ENCODE data around the gene SHC3.

DNA sequence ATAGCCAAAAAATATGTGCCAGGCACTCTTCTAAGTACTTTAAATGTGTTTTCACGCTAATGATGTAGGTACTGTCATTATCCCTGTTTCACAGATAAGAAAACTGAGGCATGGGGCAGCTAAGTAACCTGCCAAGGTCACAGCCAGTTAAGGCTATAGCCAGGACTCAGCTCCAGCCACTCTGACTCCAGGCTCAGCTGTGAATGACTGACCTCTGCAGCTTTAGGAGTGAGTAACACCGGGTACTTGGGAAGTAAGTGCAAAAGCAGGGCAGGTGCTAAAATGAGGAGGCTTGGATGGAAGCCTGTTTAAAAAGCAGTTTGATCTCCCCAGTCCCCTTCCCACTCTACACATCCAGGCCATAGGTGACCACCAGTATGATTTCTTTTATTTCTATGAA lies 10.6 kb upstream of the SHC3 start:
- no peak for TF ChIP-seq POLR2A (IDR thresholded peaks at IDR 0.05)
- no peak for TF ChIP-seq CTCF (IDR thresholded peaks at IDR 0.05)
